Ovary (tissue), 3 donors: ENCODE measurements around the gene LPCAT2.
"Not testable (repeated sequence)": the region's sequence is repeated elsewhere in the genome, so short reads cannot be mapped to it uniquely, and the experiment has no call there.

ENCODE experiments used
- CTCF ChIP-seq, 3 donors: fragments of 450-650 bp in 2 of 3; fragments of 200-600 bp in 1 of 3; IDR thresholded peaks; one replicate each; pipeline versions ENCODE4 v1.5.1 to v1.8.0; 2016 to 2022; ENCODE audit warnings: antibody characterized with exemption in 3 of 3, mild to moderate bottlenecking in 1 of 3
- EP300 ChIP-seq: sonication (generic); formaldehyde crosslinking; IDR thresholded peaks from one replicate; pipeline ENCODE4 v1.6.1; 2017; ENCODE audit warnings: antibody characterized with exemption
- donor health status: DM: no; HTN: no; CAD: no.

- not testable (repeated sequence) for TF ChIP-seq CTCF (IDR thresholded peaks at IDR 0.05); EP300
These were observed 106.8 kb downstream of the LPCAT2 start for GRCh38 chr16:55615670-55616069.
